Fibroblast of mammary gland (primary cell): Measurements from ENCODE around the gene AAR2.

ENCODE experiments used
- DNase-seq: peaks from one replicate; pipeline ENCODE4 v3.0.0-alpha.2; 2010; ENCODE audit warnings: low read depth
- H3K4me3 ChIP-seq: 2 replicates; pipeline ENCODE4 v1.5.1; 2011; ENCODE audit warnings: low read depth, mild to moderate bottlenecking, low read length, moderate library complexity; ENCODE audit not compliant: control insufficient read depth
- CTCF ChIP-seq: conservative IDR thresholded peaks from 2 replicates; pipeline ENCODE4 v1.5.1; 2011; ENCODE audit warnings: low read depth, low read length, inconsistent platforms; ENCODE audit not compliant: control insufficient read depth, insufficient read depth

AAR2 gene

GRCh38 chr20:36231331-36231730, 4.9 kb upstream of the AAR2 start:
- TF ChIP-seq CTCF, result no peak
- no peak overlapping the region for H3K4me3 ChIP-seq

GRCh38 chr20:36234771-36235320, 1.4 kb upstream of the AAR2 start:
- no peak overlapping the region for H3K4me3 ChIP-seq
- DNase-seq, result no peak
- TF ChIP-seq CTCF, result no peak

More at GRCh38 chr20:36231331-36231730, 4.9 kb upstream of the AAR2 start:
- DNase-seq, result no peak

- no peak for TF ChIP-seq CTCF
- peak overlapping the region; percentile 95 for H3K4me3 ChIP-seq
- DNase-seq, result no peak
Observed at GRCh38 chr20:36236786-36237121, 476 bp downstream of the AAR2 start.

- no peak for TF ChIP-seq CTCF
- H3K4me3 ChIP-seq, result peak overlapping the region; percentile 95
- no peak for DNase-seq
Observed at GRCh38 chr20:36237477-36237876, 1.2 kb downstream of the AAR2 start.

GRCh38 chr20:36238153-36238552, 1.9 kb downstream of the AAR2 start:
- H3K4me3 ChIP-seq, result no peak overlapping the region
- TF ChIP-seq CTCF, result no peak
- no peak for DNase-seq

- no peak for DNase-seq
- no peak overlapping the region for H3K4me3 ChIP-seq
- TF ChIP-seq CTCF, result no peak
Observed at GRCh38 chr20:36238760-36239159, 2.5 kb downstream of the AAR2 start.

- no peak for DNase-seq
- no peak overlapping the region for H3K4me3 ChIP-seq
- TF ChIP-seq CTCF, result no peak
Observed at GRCh38 chr20:36240076-36240475, 3.8 kb downstream of the AAR2 start.
